Lung microvascular endothelial cell (primary cell): Measurements from ENCODE around the gene DPYD. TPM values are rescaled to one million over a fixed set of nuclear protein-coding genes. Genes with fewer than 3 reads are reported as not detected.

Experiments used
- DNase-seq, 2 donors: peaks; one replicate each; pipeline versions ENCODE4 v3.0.0 to v3.0.0-alpha.2; 2010; ENCODE audit warnings: low read depth in 2 of 2
- total RNA-seq: library from RNA; depleted of rRNA; stranded (reverse); fragments of >200 nt; gene quantifications from 2 replicates; pipeline ENCODE4 v1.2.1, GENCODE V29; 2014

Gene DPYD
- total RNA-seq, 1 donor from 2014 or later = 15.9 TPM

DNA sequence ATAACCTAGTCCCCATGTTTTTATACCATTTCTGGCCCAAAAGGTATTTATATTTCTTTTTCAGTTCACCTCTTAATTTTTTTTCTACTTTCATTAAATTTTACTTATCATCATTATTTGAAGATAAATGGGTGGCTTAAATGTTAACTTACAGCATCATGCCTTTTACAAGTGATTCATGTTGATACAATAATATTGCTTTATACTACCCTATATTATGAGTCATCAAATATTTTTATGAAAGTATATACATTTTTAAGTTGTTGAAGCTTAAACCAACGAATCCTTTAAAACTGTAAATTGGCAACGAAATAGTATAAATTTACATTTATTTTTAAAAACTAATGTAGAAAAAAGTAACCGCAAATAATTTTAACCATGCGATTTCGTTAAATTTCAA is 207.9 kb downstream of the DPYD start:
- no peak for DNase-seq

GRCh38 chr1:97711858-97712257 is 209.0 kb downstream of the DPYD start:
- DNase-seq = no peak

DNA sequence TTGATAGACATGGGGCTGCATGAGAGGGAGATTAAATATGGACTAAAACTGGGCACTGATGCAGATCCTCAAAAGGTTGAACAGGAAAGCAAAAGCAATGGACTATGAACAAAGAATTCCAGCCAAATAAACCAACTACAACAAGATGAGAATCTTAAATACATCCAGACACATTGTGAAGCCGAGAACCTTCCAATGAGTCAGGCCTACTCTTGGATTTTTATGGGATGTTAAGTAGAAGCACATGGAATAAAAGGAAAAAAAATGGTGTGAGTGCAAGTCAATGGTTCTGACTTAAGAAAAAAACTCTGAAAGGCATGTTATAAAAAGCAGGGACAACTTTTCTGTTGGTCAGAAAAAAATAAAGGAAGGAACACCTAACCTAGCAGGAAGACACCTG is 227.2 kb downstream of the DPYD start:
- no peak for DNase-seq

DNA sequence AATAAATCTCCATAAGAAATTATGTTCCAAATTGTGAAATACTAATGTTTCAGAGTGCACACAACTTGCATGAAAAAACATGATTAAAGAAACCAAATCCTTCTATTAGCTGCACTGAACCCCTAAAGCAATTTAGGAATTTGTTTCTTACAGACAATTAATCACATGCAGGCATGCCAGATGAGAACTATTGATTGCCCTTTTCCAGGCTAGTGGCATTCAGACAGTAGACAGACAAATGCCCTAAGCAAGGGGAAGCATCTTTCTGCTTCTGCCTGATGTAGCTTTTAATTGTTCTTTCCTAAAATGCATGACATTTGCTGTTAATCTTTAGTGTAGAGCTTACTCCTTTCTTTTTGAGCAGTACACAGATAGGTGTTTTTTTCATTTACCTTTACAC is 229.5 kb downstream of the DPYD start:
- DNase-seq = no peak

GRCh38 chr1:97685360-97685759 is 235.5 kb downstream of the DPYD start:
- no peak for DNase-seq

DNA sequence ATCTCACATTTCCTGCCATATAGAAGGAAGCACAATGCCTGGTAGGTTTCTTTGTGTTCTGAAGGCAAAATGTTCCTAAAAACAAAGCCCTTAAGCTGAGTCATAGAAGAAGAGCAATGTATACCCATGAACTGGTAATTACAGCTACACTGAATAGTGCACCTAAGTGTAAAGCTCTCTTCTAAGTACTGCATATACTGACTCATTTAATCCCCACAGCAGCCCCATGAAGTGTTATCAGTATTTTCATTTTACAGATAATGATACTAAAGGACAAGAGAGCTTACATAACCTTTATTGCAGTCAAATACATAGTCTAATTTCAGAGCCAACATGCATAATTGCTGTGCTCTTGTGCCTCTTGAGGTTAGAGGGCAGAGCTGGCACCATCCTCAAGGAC is 239.9 kb downstream of the DPYD start:
- DNase-seq = peak in 1 of 2 donors; percentile 25

DNA sequence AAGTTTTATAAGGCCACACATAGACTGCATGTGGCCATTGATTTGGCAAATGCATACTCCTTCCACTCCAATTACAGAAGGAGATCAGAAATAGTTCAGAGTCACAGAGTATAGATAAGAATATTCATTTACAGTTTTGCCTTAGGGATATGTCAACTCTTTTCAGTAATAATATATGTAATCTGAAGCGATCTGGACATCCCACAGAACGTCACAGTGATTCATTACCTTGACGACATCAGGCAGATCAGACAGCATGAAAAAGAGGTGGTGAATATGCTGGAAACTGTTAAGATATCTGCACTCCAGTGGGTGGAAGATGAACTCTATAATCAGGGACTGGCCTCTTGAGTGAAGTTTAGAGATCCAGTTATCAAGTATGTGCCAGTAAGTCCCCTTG is 240.4 kb downstream of the DPYD start:
- no peak for DNase-seq

DNA sequence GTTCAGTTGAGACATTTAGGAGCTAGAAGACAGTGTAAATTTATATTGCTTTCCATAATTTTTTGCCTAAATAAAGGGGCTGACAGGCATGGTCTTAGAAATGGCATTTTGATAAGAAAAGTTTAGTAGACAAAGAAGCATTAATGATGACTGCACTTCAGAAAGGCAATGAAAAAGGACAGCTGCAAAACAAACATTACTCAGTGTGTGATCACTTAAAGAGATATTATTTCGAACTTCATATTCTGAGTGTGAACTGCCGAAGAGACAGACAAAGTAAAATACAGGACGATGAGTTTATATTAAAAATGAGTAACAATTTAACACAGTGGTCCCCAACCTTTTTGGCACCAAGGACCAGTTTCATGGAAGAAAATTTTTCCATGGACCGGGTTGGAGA is 243.1 kb downstream of the DPYD start:
- DNase-seq = no peak

DNA sequence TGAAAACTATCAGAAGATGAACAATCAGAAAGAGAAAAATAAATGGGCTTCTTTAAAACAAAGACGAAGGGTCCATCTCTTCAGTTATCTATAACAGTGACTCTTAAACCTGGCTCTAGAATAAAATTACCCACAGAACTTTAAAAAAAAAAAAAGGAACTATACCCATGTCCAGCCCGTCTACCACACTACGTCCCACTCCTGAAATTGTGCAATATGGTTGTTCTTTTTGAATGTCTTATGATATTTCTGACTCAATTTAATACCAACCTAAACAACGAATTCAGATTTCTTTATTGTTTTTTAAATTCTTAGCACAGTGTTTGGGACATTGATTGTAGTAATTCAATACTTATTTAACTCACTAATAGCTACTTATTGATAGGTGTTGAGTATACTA is 246.3 kb downstream of the DPYD start:
- no peak for DNase-seq

DNA sequence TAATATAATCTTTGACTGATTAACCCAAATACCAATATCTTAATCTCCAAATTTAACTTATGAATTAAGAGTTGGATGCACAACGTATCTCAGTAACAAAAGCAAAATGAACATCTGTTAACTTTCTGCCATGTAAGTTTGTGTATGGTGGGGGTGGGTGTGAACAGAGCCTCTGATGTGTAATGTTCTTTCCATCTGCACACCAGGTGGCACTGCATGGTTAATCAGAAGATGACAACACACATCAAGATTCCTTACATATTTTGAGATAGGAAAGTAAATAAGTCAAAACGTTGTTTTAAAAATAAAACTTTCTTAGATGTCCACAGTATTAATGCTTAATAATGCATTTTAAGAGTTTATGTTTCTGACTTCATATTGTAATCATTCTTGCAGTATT is 251.9 kb downstream of the DPYD start:
- peak; percentile 55 to 65 for DNase-seq

- DNase-seq = no peak
Measured at GRCh38 chr1:97660431-97661105, 260.3 kb downstream of the DPYD start.

DNA sequence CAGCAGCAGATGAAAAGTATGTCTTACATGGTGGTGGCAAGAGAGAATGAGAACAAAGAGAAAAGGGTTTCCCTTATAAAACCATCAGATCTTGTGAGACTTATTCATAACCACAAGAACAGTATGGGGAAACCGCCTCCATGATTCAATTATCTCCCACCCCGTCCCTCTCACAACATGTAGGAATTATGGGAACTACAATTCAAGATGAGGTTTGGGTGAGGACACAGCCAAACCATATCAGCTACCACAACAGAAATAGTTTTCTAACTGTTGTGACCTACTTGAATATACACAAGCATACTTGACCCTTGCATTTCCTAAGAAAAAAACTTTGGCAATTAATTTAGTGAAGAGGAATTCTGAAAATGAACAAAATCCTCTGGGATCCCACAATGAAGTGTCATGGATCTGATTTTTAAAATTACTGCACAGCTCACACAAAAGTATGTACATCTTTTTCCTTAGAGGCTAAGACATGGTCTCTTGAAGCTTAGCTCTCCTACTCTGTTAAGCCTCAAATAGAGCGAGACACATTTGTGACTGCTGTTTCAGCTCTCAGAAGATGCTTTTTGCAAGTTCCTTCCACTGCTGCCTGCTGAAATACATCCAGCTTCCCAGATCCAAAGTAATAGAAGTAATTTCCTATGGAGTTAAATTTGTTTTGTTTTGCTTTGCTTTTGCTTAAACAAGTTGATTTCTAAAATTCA is 265.8 kb downstream of the DPYD start:
- DNase-seq = no peak

GRCh38 chr1:97651250-97651649 is 269.6 kb downstream of the DPYD start:
- DNase-seq = no peak

DNA sequence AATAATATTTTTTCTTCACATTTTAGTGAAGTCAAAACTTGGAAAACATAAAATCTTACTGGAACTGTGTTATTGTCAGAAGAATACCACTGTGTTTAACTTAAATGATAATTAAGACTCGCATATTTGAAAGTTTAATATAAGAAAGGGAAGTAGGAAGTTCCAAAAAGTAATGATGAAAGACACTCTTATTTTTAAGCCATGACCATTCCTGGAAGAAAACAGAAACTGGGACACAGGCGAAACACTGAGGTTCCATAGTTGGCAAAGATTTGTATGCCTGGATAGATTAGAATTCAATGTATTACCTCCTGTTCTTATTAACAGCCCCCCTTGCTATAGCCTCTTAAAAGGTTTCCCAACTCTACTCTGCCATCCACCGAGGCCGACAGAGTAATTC is 271.2 kb downstream of the DPYD start:
- no peak for DNase-seq

DNA sequence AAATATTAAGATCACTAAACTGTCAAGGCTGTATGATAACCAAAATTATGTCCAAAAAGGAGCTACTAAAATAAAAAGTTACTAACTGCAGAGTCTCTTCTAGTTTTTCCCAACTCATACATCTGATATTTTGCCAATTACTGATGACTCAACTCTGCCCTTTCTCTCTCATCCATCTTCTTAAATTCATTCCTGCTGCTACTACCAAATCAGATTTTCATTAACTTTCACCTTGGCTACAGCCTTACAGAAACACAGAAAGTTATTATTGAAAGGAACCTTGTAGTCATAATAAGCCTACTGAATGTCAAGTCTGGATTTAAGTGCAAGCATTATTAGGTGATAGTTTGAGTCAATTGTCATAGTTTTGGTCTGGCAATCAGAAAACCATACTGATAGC is 273.1 kb downstream of the DPYD start:
- peak in 1 of 2 donors; percentile 36 for DNase-seq

DNA sequence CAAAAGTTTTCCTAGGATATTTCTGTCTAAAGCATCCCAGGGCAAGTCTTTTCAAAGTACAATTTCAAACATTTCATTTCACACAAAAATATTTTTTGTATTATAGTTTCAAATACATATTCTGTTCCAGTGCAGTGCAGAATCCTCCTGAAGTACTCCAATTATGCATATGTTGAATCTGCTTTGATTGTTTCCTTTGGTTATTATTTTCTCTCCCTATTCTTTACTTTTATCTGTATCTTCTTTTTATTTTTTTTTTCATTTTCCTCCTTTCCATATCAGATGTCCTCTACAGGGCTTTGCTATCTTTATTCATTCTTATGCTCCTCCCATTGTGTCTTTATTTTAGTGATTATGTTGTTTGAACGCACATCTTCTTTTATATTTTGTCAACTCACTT is 274.8 kb downstream of the DPYD start:
- no peak for DNase-seq

DNA sequence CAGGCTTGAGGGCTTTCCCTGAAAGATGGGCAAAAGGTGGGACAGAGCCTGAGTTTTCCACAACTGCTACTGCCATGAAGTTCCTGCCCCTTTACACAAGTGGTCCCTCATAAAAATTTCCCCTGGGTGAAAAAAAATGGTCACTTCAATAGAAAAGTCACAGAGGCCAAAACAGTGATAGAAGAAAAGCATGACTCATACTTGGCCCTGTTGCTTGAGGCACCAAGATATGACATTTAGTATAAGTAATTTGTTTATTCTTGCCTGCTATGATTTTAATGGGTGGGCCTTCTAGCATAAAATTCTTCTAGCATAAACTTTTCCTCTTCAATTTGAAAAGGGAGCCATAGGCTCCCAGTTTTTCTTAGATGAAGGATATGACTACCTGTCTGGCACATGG is 280.2 kb downstream of the DPYD start:
- DNase-seq = peak in 1 of 2 donors; percentile 26

- DNase-seq = no peak
Measured at GRCh38 chr1:97636941-97637340, 283.9 kb downstream of the DPYD start.

DNA sequence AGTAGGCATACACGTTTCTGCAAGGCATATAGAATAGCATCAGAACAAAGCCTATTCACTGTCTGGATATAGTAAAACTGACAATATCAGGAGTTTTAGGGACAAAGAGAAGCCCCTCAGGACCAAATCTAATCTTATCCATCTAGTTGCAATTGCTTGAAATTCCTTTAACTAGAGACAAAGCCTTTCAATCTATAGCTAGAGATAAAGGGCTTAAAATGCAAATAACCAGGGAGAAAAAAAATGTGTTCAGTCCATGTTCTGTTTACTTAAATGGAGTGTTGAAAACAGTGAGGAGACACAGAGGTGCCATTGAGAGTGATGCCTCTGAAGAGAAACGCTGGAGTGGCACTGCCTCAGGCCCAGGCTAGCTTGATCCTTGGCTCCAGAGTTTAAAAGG is 286.1 kb downstream of the DPYD start:
- no peak for DNase-seq

DNA sequence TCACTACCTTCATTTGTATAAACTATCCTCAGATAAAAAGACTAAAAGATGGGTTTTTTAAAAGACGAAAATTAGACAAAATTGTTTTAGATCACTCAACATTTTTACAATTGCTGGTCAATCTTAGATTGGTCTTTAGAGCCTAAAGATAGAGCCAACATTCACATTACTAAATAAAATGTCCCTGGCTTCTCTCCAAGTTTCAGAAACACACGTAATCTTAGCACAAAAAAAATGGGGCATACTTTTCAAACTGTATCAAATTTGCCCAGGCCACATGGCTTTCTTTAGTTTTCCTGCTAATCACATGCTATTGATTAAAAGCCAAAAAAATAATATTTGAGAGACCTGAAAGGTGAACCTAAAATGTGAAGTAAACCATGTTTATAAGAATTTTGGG is 288.1 kb downstream of the DPYD start:
- DNase-seq = peak; percentile 45 to 47

- peak; percentile 37 to 93 for DNase-seq
Measured at GRCh38 chr1:97632075-97632474, 288.8 kb downstream of the DPYD start.

GRCh38 chr1:97630948-97631347 is 289.9 kb downstream of the DPYD start:
- DNase-seq = peak; percentile 59 to 83

- DNase-seq = peak in 1 of 2 donors; percentile 1
Measured at GRCh38 chr1:97630281-97630680, 290.6 kb downstream of the DPYD start.
